ENCODE results near the gene FILIP1L. TPM values are rescaled to one million over a fixed set of nuclear protein-coding genes. Genes with fewer than 3 reads are reported as not detected.

Gene FILIP1L
- total RNA-seq, 1 experiment from 2014 or later, result 4.3 TPM

- intact Hi-C loops (cut with micrococcal nuclease; ENCODE audit: unreplicated experiment), result no loop called here
Measured at GRCh38 chr3:100104817-100105413, 9.4 kb downstream of the FILIP1L start.

GRCh38 chr3:100104442-100104798 is 9.9 kb downstream of the FILIP1L start:
- no TSS peak for BruUV-seq (replicated peaks)
- H3K36me3 ChIP-seq (ENCODE audit: insufficient read depth, low read length, poor library complexity, severe bottlenecking), result no peaks in the 10 kb centered on the region
- POLR2A ChIA-PET (ENCODE audit: low non-redundant PET), result no interaction called here
- H3K27me3 ChIP-seq (replicated peaks; ENCODE audit: insufficient read depth, low read depth, low read length, poor library complexity), result no peaks in the 10 kb centered on the region
- no peak overlapping the region for H3K27ac ChIP-seq (ENCODE audit: low read depth, low read length, poor library complexity, severe bottlenecking)
- H3K4me1 ChIP-seq (ENCODE audit: insufficient read depth, low read length, poor library complexity, severe bottlenecking), result peaks cover 31% of the 10 kb centered on the region
- no peak overlapping the region for H3K4me3 ChIP-seq (ENCODE audit: low read depth, low read length, poor library complexity, severe bottlenecking)
- intact Hi-C loops (cut with micrococcal nuclease; ENCODE audit: unreplicated experiment), result no loop called here
- TF ChIP-seq EZH2 (IDR thresholded peaks at IDR 0.05; ENCODE audit: borderline replicate concordance, low read depth, low read length, poor library complexity, severe bottlenecking) (no peak), CTCF (conservative IDR thresholded peaks at IDR 0.05; ENCODE audit: low read depth, low read length) (no peak)
- DNase-seq (ENCODE audit: low spot score), result no peak
- CTCF ChIA-PET, result no interaction called here
- H3K9me3 ChIP-seq (ENCODE audit: low read depth, low read length, poor library complexity, severe bottlenecking), result no peaks in the 10 kb centered on the region

More at GRCh38 chr3:100104817-100105413, 9.4 kb downstream of the FILIP1L start:
- Histone ChIP-seq H3K27me3 (replicated peaks; ENCODE audit: insufficient read depth, low read depth, low read length, poor library complexity) (no peaks in the 10 kb centered on the region), H3K9me3 (ENCODE audit: low read depth, low read length, poor library complexity, severe bottlenecking) (no peaks in the 10 kb centered on the region), H3K36me3 (ENCODE audit: insufficient read depth, low read length, poor library complexity, severe bottlenecking) (no peaks in the 10 kb centered on the region), H3K4me3 (ENCODE audit: low read depth, low read length, poor library complexity, severe bottlenecking) (no peak overlapping the region), H3K4me1 (ENCODE audit: insufficient read depth, low read length, poor library complexity, severe bottlenecking) (peaks cover 31% of the 10 kb centered on the region), H3K27ac (ENCODE audit: low read depth, low read length, poor library complexity, severe bottlenecking) (peak overlapping the region; percentile 34)
- BruUV-seq (replicated peaks), result no TSS peak
- ChIA-PET CTCF (no interaction called here), POLR2A (ENCODE audit: low non-redundant PET) (no interaction called here)
- DNase-seq (ENCODE audit: low spot score), result no peak
- TF ChIP-seq CTCF (conservative IDR thresholded peaks at IDR 0.05; ENCODE audit: low read depth, low read length) (no peak), EZH2 (IDR thresholded peaks at IDR 0.05; ENCODE audit: borderline replicate concordance, low read depth, low read length, poor library complexity, severe bottlenecking) (no peak)

- no peak overlapping the region for H3K27ac ChIP-seq (ENCODE audit: low read depth, low read length, poor library complexity, severe bottlenecking)
- peaks cover 36% of the 10 kb centered on the region for H3K4me1 ChIP-seq (ENCODE audit: insufficient read depth, low read length, poor library complexity, severe bottlenecking)
- ChIA-PET CTCF (no interaction called here), POLR2A (ENCODE audit: low non-redundant PET) (no interaction called here)
- intact Hi-C loops (cut with micrococcal nuclease; ENCODE audit: unreplicated experiment), result no loop called here
- BruUV-seq (replicated peaks), result no TSS peak
- H3K36me3 ChIP-seq (ENCODE audit: insufficient read depth, low read length, poor library complexity, severe bottlenecking), result no peaks in the 10 kb centered on the region
- H3K4me3 ChIP-seq (ENCODE audit: low read depth, low read length, poor library complexity, severe bottlenecking), result no peak overlapping the region
- no peaks in the 10 kb centered on the region for H3K9me3 ChIP-seq (ENCODE audit: low read depth, low read length, poor library complexity, severe bottlenecking)
- TF ChIP-seq CTCF (conservative IDR thresholded peaks at IDR 0.05; ENCODE audit: low read depth, low read length), result no peak
- TF ChIP-seq EZH2 (IDR thresholded peaks at IDR 0.05; ENCODE audit: borderline replicate concordance, low read depth, low read length, poor library complexity, severe bottlenecking), result no peak
- no peaks in the 10 kb centered on the region for H3K27me3 ChIP-seq (replicated peaks; ENCODE audit: insufficient read depth, low read depth, low read length, poor library complexity)
- DNase-seq (ENCODE audit: low spot score), result no peak
Measured at GRCh38 chr3:100103558-100104441, 10.5 kb downstream of the FILIP1L start.
